GM12892 (cell line): ENCODE results near the gene CCDC33.

ENCODE experiments used
- POLR2A ChIP-seq: IDR thresholded peaks from 2 replicates; pipeline ENCODE4 v1.6.1; 2011; ENCODE audit warnings: low read depth, low read length, control low read depth
- POLR2AphosphoS5 ChIP-seq: IDR thresholded peaks from 2 replicates; pipeline ENCODE4 v1.6.1; 2011; ENCODE audit warnings: low read depth, low read length, control low read depth
- TAF1 ChIP-seq: IDR thresholded peaks from 2 replicates; pipeline ENCODE4 v1.6.1; 2011; ENCODE audit warnings: low read depth, mild to moderate bottlenecking, control low read depth, low read length, borderline replicate concordance

DNA sequence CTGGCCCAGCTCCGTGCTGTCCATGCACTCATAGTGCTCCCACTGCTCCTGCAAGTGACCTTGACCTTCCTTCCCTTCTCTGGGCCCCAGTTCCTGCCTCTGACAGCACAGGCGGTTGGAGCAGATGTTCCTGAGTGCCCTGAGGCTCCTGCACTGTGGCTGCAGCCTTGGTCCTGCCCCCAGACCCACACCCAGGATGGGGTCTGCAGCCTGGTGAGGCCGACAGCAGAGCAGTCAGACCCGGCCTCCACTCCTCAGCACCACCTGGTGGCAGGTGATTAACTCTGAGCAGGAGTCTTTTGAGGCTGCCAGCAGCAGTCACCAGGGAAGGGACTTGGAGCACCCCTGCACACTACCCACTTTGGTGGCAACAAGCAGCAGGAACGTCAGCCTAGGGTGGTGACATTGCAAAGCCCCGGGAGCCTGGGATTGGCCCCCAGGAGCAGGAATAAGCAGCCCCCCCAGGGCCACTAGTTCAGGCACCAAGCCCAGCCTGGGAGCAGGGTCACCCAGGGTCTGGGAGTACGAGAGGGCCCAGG lies 66.8 kb downstream of the CCDC33 start:
- TF ChIP-seq POLR2AphosphoS5 = no peak
- no peak for TF ChIP-seq TAF1
- no peak for TF ChIP-seq POLR2A
